NCI-H526 (cell line): ENCODE results near the gene KMT2E.
"Not testable (repeated sequence)": the region's sequence is repeated elsewhere in the genome, so short reads cannot be mapped to it uniquely, and the experiment has no call there.

Experiments
- DNase-seq, 2 experiments: peaks; one replicate each; lab custom pipeline; 2025; lab: John Stamatoyannopoulos, UW

The KMT2E gene

DNA sequence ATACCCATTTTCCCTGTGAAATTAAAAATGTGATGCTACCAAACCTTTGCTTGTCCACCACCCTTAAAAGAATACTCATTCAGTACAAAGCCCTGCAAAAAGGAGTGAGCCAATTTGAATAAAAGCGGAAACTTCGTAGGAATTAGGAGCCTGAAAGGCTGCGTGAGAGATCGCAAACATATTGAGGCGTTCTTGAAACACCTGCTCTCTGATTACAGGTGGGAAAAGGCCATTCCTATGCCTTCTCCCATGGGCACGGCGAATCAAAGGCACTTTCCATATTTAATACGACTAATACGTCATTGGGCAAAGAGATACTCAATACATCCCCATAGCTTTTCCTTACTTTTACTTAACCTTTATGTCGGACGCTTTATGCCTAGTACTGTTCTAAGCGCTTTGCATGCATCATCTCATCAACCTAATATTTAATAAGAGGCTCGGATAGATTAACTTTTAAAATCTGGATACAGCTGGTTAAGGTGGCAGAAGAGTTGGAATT, 30.9 kb upstream of the KMT2E start:
- DNase-seq = peak; percentile 68 to 71

DNA sequence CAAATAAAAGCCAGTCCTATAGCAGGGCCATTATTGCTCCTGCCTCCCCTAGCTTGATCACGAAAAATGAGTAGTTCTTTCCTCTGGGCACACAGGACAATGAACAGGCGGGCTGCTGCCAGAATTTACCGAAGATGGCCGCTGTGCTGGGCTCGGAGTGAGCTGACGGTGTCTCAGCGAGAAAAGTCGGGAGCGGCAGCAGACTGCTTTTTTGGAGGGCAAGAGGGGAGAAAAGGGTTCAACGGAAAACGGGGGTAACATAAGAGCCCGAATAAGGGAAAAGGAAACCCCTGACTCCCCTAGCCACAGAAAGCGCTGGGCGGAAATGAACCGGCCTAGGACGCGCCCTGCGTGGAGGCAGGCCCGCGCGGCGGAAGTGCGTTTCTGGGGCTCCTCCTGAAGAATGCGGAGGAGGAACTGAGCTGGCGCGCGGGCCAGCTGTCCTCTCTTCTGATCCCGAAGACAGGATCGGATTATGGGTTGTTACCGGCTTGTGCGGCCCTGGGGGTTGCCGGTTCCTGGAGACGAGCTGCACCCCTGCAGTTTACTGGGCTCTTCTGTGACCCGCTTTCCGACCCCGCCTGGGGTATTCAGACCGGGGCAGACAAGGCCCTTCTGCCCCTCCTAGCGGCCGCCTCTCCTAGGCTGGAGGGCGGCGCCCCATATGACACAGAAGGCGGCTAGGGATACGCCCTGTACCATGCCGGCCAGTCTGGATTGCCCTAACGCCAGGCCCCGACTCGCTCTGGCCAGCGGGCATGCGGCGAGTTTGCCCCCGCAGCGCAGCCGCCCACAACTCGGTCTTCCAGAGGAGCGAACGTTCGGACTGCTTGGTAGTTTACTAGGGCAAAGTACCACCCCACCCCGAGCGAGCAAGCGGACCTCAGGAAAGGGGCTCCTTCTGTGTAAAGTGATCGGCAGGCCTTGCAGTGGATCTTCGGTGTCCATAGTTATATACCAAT, 30.1 kb upstream of the KMT2E start:
- peak; percentile 80 to 93 for DNase-seq

DNA sequence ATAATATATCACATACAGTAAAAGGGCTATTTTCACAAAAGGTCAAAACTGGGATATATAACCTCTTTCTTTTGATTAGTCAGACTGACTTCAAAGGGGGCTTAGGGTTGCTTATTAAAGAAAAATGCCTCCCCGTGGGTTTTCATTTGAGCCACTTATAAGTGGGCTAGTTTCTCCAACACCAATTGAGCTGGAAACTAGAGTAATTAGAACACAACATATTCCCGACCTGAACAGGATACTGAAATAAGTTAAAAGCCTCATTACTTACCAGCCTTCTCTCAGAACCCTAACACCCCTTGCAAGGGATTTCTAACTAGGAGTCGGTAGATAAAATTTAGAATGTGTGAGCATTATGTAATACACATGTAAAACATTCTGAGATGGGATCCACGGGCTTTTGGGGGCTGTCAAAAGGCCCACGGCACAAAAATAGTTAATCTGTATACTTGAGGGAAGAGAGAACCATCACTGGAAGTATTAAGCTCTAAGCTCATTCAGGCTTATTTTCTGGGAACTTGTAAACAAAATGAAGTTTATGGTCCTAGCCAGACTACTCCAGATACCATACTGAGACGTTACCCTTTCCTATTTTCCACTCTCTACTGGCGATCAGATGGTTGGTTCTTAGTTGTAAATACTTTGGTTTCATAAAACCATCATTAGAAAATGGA, 29.3 kb upstream of the KMT2E start:
- DNase-seq = no peak

DNA sequence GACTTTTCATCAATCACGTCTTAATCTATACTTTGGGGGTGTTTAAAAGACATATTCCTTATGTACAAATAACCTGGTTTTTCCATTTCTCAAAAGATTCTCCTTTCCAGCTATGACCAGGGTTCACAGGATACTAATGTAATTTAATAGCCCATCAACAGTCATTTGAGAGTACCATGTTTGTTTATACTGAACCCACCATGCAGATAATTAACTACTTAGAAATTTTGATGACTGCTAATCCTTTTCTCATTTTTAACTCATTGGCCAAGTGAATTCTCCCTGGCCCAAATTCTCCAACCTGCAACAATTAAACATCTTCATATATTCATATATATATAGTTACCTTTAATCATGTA, 28.8 kb upstream of the KMT2E start:
- DNase-seq = no peak

GRCh38 chr7:104986628-104987259, 27.3 kb upstream of the KMT2E start:
- no peak for DNase-seq

- not testable (repeated sequence) for DNase-seq
Measured at GRCh38 chr7:104987403-104987802, 26.6 kb upstream of the KMT2E start.

DNA sequence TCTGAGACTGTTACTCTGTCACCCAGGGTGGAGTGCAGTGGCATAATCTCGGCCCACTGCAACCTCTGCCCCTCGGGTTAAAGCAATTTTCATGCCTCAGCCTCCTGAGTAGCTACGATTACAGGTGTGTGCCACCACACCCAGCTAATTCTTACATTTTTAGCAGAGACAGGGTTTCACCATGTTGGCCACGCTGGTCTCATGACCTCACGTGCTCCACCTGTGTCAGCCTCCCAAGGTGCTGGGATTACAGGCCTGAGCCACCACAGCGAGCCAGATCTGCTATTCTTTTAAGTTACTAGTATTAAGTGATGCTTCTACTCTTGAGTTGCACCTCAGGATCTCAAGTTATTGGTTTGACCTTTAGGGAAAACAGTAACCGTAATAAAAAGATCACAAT, 23.0 kb upstream of the KMT2E start:
- no peak for DNase-seq

GRCh38 chr7:104992306-104992705, 21.7 kb upstream of the KMT2E start:
- no peak for DNase-seq

DNA sequence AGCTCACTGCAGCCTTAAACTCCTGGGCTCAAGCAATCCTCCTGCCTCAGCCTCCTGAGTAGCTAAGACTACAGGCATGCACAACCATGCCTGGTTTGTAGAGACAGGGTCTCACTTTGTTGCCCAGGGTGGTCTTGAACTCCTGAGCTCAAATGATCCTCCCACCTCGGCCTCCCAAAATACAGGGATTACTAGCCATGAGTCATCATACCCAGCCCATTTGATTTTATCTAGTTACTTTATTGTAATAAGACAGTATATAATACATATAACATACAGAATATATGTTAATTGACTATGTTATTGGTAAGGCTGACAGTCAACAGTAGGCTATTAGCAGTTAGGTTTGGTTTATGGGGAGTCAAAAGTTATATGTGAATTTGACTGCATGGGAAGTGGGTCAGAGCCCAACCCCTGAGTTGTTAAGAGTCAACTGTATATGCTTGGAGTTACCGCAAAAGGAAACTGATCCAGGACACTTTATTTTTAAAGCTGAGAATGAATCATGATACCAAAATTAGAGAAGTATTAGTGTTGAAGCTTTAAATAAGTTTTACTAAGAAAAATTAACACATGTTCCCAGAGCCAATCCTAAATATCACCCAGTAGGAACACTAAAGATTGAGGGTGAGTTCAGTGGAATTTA, 20.7 kb upstream of the KMT2E start:
- no peak for DNase-seq

DNA sequence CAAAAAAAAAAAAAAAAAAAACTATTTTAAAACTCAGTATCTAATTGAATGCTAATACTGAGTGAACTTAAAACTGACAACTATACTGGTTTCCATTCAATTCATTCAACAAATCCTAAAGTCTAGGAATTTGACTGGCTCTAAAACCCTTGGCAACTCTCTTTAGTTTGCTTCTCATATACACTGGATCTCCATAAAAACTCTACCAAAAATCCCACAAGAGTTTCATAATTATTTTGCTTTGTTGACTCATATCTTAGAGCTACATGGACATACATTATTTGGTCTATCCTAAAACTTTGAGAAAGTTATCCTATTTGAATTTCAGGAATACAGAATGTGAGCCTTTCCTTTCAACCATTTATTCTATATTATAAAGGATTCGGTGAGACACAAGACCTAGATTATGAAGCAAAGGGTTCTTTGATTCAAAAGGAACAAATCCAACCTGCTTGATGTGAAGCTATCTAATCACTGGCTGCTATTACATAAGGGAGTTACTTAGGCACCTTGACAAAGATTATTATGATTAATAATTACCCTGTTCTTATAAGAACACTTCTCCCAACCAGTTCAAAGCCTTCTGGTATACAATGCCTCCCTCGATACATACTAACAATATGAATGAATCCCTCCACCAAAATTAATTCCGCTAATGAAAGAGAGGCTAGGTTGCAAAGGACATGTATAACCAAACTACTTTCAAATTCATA, 15.8 kb upstream of the KMT2E start:
- DNase-seq = no peak

- no peak for DNase-seq
Measured at GRCh38 chr7:105000200-105000599, 13.8 kb upstream of the KMT2E start.

DNA sequence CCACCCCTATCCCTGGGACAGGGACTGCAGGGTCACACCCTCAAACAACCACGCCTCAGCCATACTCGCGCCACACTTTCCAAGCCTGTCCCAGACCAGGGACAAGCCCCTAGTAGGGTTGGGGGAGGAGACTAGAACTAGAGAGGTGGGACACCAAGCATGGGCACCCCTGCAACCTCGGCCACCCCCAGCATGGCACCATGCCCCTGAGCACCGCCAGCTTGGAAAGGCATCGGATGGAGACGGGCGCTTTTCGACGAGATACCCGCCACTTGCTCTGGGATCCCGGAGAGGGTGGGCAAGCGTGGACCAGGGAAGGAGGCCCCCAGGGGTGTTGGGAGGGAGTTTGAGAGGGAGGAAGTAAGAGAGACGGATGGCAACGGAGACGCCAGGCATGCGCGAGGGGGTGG, 13.1 kb upstream of the KMT2E start:
- DNase-seq = no peak

DNA sequence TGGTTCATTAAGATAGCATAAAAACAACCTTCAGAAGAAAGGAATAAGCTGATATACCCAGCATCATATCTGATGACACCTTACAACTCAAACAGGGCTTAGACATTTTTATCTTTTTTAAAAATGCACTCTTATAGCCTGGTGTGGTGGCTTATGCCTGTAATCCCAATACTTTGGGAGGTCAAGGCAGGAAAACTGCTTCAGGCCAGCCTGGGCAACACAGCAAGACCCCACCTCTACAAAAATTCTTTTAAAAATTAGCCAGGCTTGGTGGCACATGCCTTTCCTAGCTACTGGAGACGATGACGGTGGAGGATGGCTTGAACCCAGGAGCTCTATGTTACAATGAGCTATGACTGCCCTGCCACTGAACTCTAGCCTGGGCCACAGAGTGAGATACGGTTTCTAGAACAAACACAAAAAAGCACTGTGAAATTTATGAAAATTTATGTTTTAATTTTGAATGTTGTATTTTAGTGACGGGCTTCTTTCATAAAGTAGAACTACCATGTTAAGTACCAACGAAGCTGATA, 12.3 kb upstream of the KMT2E start:
- DNase-seq = no peak

DNA sequence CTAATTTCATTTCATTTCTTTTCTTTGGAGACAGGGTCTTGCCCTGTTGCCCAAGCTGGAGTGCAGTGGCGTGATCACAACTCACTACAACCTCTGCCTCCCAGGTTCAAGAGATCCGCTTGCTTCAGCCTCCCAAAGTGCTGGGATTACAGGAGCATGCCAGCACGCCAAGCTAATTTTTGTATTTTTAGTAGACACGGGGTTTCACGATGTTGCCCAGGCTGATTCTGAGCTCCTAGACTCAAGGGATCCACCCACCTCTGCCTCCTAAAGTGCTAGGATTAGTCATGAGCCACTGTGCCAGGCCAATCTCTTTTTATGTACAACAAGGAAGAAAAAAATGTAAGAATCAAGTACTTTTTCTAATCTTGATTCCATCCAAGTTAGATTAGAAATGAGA, 10.7 kb upstream of the KMT2E start:
- no peak for DNase-seq

GRCh38 chr7:105003872-105004510, 10.0 kb upstream of the KMT2E start:
- no peak for DNase-seq

GRCh38 chr7:105005006-105005405, 9.0 kb upstream of the KMT2E start:
- DNase-seq = not testable (repeated sequence)

DNA sequence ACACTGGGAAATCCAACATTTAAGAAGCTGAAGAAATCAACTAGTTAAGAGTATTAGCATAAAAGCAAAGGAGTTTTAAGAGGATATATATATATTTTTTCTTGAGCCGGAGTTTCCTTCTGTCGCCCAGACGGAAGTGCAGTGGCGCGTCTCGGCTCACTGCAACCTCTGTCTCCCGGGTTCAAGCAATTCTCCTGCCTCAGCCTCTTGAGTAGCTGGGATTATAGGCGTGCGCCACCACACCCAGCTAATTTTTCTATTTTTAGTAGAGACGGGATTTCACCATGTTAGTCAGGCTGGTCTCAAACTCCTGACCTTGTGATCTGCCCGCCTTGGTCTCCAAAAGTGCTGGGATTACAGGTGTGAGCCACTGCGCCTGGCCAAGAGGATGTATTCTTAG, 8.5 kb upstream of the KMT2E start:
- DNase-seq = not testable (repeated sequence)

- DNase-seq = peak; percentile 42 to 63
Measured at GRCh38 chr7:105006367-105007136, 7.5 kb upstream of the KMT2E start.

- no peak for DNase-seq
Measured at GRCh38 chr7:105007298-105007697, 6.7 kb upstream of the KMT2E start.
